Neuron (in vitro differentiated cells): ENCODE results near the gene CDH5.

Source experiments
- H2AFZ ChIP-seq: one replicate; pipeline ENCODE4 v1.6.1; 2013; ENCODE audit warnings: low read depth, mild to moderate bottlenecking, inconsistent platforms, low read length, moderate library complexity
- H3K27me3 ChIP-seq: one replicate; pipeline ENCODE4 v1.6.1; 2013; ENCODE audit warnings: low read length; ENCODE audit not compliant: insufficient read depth
- H3K36me3 ChIP-seq: one replicate; pipeline ENCODE4 v1.6.1; 2013; ENCODE audit warnings: low read length; ENCODE audit not compliant: insufficient read depth
- H3K4me1 ChIP-seq: one replicate; pipeline ENCODE4 v1.6.1; 2013; ENCODE audit warnings: low read length; ENCODE audit not compliant: insufficient read depth
- H3K4me3 ChIP-seq: 2 replicates; pipeline ENCODE4 v1.5.1; 2013; ENCODE audit warnings: mild to moderate bottlenecking, low read length, moderate library complexity
- H3K9me3 ChIP-seq: one replicate; pipeline ENCODE4 v1.6.1; 2013; ENCODE audit warnings: low read length

Gene CDH5

GRCh38 chr16:66359811-66360608, 6.5 kb upstream of the CDH5 start:
- Histone ChIP-seq H3K9me3 (no peaks in the 10 kb centered on the region), H3K27me3 (peaks cover 10% of the 10 kb centered on the region), H2AFZ (no peak overlapping the region), H3K36me3 (no peaks in the 10 kb centered on the region), H3K4me1 (peaks cover 13% of the 10 kb centered on the region), H3K4me3 (no peak overlapping the region)

GRCh38 chr16:66360624-66361324, 5.7 kb upstream of the CDH5 start:
- H3K4me1 ChIP-seq, result peaks cover 13% of the 10 kb centered on the region
- no peaks in the 10 kb centered on the region for H3K36me3 ChIP-seq
- H3K27me3 ChIP-seq, result peaks cover 10% of the 10 kb centered on the region
- no peaks in the 10 kb centered on the region for H3K9me3 ChIP-seq
- H2AFZ ChIP-seq, result no peak overlapping the region
- H3K4me3 ChIP-seq, result no peak overlapping the region

DNA sequence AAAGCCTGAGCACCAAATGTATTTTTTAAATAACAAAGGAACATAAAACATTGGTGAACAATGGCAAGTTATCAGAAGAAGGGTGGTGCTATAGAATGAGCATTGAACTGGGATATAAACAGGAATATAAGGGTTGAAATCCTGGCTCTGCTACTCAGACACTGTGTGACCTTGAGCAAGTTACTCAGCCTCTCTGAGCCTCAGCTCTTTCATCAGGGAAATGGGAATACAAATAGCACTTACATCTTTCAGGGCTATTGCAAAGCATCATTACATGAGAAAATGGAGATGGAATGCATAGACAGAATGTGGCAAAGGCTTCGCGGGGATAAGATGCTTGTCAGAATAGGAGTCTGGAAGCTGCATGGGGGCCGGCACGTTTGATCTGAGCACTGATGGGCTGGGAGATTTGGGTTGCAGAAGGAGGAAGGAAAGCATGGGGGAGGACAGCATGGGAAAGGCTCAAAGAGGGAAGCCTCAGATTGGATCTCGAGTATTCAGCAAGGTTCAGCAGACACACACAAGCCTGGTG, 4.8 kb upstream of the CDH5 start:
- no peak overlapping the region for H2AFZ ChIP-seq
- peaks cover 13% of the 10 kb centered on the region for H3K4me1 ChIP-seq
- no peak overlapping the region for H3K4me3 ChIP-seq

DNA sequence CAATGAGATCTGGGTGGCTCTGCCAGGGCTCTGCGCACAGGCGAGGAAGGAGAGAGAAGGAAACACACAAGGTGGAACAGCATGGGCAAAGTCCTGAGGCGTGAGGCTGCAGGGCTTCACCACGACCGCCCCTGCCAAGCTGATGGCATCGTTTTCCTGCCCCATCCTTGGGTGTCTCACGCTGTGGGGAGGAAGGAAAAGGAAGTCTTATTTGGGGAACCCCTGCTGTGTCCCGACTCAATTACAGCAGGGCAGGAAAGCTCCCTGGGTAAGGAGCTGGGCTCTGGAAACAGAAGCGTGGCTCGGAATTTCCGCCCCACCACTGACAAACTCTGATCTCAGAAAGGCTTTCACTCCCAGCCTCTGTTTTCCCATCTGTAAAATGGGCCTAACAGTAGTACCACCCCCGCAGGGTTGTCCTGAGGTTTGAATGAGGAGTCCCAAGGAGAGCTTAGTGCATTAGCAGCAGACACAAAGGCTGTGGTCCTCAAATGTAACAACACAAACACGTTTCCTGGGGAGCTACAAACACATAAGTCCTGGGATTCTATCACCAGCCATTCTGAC, 3.2 kb upstream of the CDH5 start:
- Histone ChIP-seq H3K27me3 (peaks cover 10% of the 10 kb centered on the region), H3K4me3 (no peak overlapping the region), H3K36me3 (no peaks in the 10 kb centered on the region), H3K9me3 (no peaks in the 10 kb centered on the region), H3K4me1 (peaks cover 16% of the 10 kb centered on the region), H2AFZ (no peak overlapping the region)

More for the DNA sequence above, 4.8 kb upstream of the CDH5 start:
- H3K9me3 ChIP-seq, result no peaks in the 10 kb centered on the region
- peaks cover 10% of the 10 kb centered on the region for H3K27me3 ChIP-seq
- H3K36me3 ChIP-seq, result no peaks in the 10 kb centered on the region

DNA sequence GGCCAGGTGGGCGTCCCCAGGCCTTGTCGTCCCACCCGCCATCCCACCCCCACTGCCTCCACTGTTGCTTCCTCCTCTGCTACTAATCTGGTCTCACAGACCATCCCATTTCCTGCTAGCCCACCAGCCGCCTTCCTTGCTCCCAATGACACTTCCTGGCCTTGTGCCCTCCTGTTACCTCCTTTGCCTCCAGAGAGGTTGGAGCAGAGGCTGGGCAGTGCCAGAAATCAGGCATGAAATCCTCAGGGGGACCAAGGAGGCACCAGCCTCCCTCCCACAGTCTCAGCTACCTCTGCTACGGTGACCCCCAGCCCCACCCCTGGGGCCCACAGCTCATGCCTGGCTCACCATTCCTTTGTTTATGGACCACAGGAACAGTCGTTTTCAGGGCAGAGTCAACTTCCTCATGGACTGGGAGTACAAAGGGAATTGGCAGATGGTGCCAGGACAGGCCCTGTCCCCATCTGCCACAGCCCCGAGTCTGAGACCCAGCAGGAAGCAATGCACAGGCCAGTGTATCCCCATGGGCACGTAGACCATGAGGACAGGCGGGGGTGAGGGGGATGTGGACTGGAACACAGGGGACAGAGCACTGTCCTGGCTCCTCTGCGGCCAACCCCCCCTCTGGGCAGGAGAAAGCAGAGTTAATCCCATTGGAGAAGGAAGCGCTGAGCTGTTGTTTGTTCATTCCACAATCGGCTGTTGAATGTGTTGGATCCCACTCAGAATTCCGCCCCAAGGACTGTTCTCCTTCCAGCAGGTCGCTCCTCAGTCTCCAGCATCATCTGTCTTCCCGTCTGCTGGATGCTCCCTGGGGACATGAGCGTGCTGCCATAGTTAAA, 2.2 kb upstream of the CDH5 start:
- Histone ChIP-seq H3K36me3 (no peaks in the 10 kb centered on the region), H2AFZ (no peak overlapping the region), H3K4me3 (no peak overlapping the region), H3K4me1 (peaks cover 11% of the 10 kb centered on the region), H3K27me3 (peaks cover 10% of the 10 kb centered on the region), H3K9me3 (no peaks in the 10 kb centered on the region)

GRCh38 chr16:66364959-66365306, 1.6 kb upstream of the CDH5 start:
- H2AFZ ChIP-seq, result no peak overlapping the region
- no peak overlapping the region for H3K4me3 ChIP-seq

GRCh38 chr16:66365651-66366050, 840 bp upstream of the CDH5 start:
- H2AFZ ChIP-seq, result no peak overlapping the region
- H3K4me3 ChIP-seq, result no peak overlapping the region
- H3K36me3 ChIP-seq, result no peaks in the 10 kb centered on the region
- peaks cover 8% of the 10 kb centered on the region for H3K4me1 ChIP-seq
- peaks cover 10% of the 10 kb centered on the region for H3K27me3 ChIP-seq
- no peaks in the 10 kb centered on the region for H3K9me3 ChIP-seq

More at GRCh38 chr16:66364959-66365306, 1.6 kb upstream of the CDH5 start:
- Histone ChIP-seq H3K4me1 (peaks cover 8% of the 10 kb centered on the region), H3K9me3 (no peaks in the 10 kb centered on the region), H3K36me3 (no peaks in the 10 kb centered on the region), H3K27me3 (peaks cover 10% of the 10 kb centered on the region)

- Histone ChIP-seq H3K9me3 (no peaks in the 10 kb centered on the region), H3K4me3 (no peak overlapping the region), H2AFZ (no peak overlapping the region), H3K36me3 (no peaks in the 10 kb centered on the region), H3K4me1 (peaks cover 8% of the 10 kb centered on the region), H3K27me3 (no peaks in the 10 kb centered on the region)
Measured at GRCh38 chr16:66367968-66368891, 1.7 kb downstream of the CDH5 start.

DNA sequence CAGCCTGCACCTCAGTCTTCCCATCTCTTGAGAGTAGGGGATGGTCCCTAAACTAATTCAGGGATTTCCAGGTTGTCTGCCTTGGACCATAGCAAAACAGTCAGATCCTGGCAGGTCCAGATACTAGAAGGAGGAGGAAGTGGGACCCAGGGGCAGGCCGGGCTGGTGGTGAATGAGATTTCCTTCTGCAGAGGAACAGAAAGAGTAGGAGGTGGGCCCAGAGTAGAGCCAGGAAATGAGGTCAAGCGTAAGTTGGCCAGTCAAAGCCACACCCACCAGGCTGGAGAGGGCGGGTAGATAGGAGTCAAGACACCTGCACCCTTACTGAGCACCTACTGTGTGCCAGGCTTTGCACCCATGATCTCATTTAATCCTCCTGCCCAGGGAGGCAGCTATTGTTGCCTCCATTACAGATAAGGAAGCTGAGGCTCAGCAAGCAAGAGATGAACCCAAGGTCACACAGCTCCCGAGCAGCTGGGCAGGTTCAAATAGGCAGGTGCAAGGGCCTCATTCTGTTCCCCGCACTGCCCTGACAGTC, 2.6 kb downstream of the CDH5 start:
- Histone ChIP-seq H3K4me3 (no peak overlapping the region), H3K4me1 (peaks cover 8% of the 10 kb centered on the region), H3K9me3 (no peaks in the 10 kb centered on the region), H2AFZ (no peak overlapping the region), H3K36me3 (no peaks in the 10 kb centered on the region), H3K27me3 (no peaks in the 10 kb centered on the region)

- Histone ChIP-seq H3K4me3 (no peak overlapping the region), H3K9me3 (no peaks in the 10 kb centered on the region), H3K4me1 (peaks cover 5% of the 10 kb centered on the region), H3K36me3 (no peaks in the 10 kb centered on the region), H2AFZ (no peak overlapping the region), H3K27me3 (no peaks in the 10 kb centered on the region)
Measured at GRCh38 chr16:66370786-66371684, 4.5 kb downstream of the CDH5 start.
